ENCODE data around the gene CEP350. TPM values are rescaled to one million over a fixed set of nuclear protein-coding genes. Genes with fewer than 3 reads are reported as not detected.

CEP350 gene
- total and polyA plus RNA-seq, 7 donors, result 3.2 to 67.6 (median 45.2) TPM

DNA sequence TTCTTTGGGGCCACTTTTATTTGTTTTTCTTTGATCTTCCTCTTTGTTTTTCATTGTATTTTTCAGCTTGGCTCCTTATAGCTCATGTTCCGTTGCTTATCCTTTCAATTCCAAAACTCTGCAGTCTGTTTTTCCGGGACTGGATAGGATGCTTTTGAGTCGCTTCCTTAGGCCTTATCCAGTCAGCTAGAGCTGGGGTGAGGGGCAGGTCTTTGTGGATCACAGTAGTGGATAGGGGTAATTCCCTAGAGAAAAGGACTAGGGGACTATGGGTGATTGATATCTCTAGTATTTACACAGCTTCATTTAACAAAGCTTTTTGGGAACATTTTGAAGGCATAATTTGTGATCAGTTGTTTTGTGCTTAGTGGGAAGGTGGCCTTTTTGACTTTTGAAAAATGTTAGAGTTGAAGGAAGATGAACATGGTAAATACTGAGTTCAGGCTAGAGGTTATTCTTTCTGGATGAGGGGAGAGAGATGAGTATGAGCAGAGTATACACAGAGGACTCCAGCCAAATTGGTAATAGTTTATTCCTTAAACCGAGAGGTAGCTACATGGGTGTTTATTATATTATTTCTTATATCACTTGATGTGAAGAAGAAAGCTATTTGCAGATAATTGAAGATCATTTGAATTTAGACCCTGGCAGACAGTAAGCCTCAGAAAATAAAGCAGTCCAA lies 22.5 kb downstream of the CEP350 start:
- Histone ChIP-seq H3K9me3 (no peaks in the 10 kb centered on the region), H3K4me3 (no peak overlapping the region), H3K27me3 (no peaks in the 10 kb centered on the region), H3K4me1 (peaks cover 2 to 29% (median 19%) of the 10 kb centered on the region in 4 donors), H3K36me3 (no peaks in the 10 kb centered on the region), H3K27ac (peak overlapping the region in 2 of 4 donors; percentile 48 to 54)
- intact Hi-C loops (cut with DNase I), result no loop called here
- 89 to 91% methylated on average over 4 of the region's 4 CpGs for WGBS, 2 donors
- DNase-seq, result no peak
- TF ChIP-seq POLR2A (IDR thresholded peaks at IDR 0.05) (no peak), POLR2AphosphoS5 (IDR thresholded peaks at IDR 0.05) (no peak), EP300 (IDR thresholded peaks at IDR 0.05) (no peak)
- TF ChIP-seq, protein P1, sequence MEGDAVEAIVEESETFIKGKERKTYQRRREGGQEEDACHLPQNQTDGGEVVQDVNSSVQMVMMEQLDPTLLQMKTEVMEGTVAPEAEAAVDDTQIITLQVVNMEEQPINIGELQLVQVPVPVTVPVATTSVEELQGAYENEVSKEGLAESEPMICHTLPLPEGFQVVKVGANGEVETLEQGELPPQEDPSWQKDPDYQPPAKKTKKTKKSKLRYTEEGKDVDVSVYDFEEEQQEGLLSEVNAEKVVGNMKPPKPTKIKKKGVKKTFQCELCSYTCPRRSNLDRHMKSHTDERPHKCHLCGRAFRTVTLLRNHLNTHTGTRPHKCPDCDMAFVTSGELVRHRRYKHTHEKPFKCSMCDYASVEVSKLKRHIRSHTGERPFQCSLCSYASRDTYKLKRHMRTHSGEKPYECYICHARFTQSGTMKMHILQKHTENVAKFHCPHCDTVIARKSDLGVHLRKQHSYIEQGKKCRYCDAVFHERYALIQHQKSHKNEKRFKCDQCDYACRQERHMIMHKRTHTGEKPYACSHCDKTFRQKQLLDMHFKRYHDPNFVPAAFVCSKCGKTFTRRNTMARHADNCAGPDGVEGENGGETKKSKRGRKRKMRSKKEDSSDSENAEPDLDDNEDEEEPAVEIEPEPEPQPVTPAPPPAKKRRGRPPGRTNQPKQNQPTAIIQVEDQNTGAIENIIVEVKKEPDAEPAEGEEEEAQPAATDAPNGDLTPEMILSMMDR (IDR thresholded peaks at IDR 0.05), result no peak

DNA sequence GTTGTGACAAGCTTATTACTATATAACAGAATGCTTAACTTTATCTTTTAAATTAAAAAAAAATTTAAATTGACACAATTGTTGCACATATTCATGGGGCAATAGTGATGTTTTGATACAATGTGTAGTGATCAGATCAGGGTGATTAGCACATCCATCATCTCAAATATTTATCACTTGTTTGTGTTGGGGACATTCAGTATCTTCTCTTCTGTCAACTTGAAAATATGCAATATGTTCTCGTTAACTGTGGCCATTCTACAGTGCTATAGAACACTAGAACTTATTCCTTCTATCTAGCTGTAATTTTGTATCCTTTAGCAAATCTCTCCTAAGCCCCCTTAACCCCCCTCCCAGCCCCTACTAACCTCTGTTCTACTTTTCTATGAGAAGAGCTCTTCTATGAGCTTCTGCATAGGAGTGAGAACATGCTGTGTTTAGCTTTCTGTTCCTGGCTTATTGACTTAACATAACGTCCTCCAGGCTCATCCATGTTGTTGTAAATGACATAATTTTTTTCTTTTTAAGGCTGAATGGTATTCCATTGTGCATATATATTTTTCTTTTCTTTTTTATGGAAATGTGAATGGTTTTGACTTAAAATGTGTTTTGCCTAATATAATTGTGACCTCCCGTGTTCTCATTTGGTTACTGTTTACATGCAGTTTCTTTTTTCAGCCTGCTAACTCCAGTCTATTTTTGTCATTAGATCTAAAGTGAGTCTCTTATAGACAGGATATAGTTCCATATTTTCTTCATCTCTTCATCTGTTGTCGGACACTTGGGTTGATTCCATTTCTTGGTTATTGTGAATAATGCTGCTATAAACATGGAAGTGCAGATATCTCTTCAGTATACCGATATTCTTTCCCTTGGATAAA lies 23.8 kb downstream of the CEP350 start:
- Histone ChIP-seq H3K9me3 (no peaks in the 10 kb centered on the region), H3K4me3 (no peak overlapping the region), H3K27ac (peak overlapping the region in 2 of 4 donors; percentile 48 to 54), H3K4me1 (peaks cover 2 to 29% (median 19%) of the 10 kb centered on the region in 4 donors), H3K36me3 (no peaks in the 10 kb centered on the region), H3K27me3 (no peaks in the 10 kb centered on the region)
- intact Hi-C loops (cut with DNase I), result no loop called here
- WGBS, 2 donors, result 77 to 82% methylated on average over 5 of the region's 5 CpGs
- no peak for DNase-seq
- TF ChIP-seq, protein P1 (IDR thresholded peaks at IDR 0.05), result no peak
- no peak for TF ChIP-seq EP300 (IDR thresholded peaks at IDR 0.05)
- no peak for TF ChIP-seq POLR2AphosphoS5 (IDR thresholded peaks at IDR 0.05)
- no peak for TF ChIP-seq POLR2A (IDR thresholded peaks at IDR 0.05)

DNA sequence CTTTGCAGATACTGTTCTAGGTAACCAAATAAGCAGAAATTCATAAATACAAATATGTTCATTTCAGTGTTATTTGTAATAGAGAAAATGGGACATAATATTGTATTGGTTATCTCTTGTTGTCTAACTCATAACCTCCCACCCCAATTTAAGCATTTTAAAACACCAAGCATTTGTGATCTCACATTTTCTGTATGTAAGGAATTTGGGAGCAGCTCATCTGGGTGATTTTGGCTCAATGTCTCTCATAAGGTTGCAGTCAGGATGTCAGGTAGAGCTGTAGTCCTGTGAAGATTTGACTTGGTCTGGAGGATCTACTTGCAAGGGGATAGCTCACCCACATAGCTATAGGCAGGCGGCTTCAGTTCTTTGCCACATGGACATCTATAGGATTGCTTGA lies 29.5 kb downstream of the CEP350 start:
- Histone ChIP-seq H3K27me3 (no peaks in the 10 kb centered on the region), H3K4me3 (no peak overlapping the region), H3K9me3 (no peaks in the 10 kb centered on the region), H3K4me1 (peaks cover 0 to 9% (median under 1%) of the 10 kb centered on the region in 4 donors), H3K27ac (no peak overlapping the region), H3K36me3 (peaks cover 0 to 8% (median 0%) of the 10 kb centered on the region in 4 donors)
- no peak for TF ChIP-seq POLR2A (IDR thresholded peaks at IDR 0.05)
- TF ChIP-seq POLR2AphosphoS5 (IDR thresholded peaks at IDR 0.05), result no peak
- no peak for TF ChIP-seq EP300 (IDR thresholded peaks at IDR 0.05)
- TF ChIP-seq, protein P1 (IDR thresholded peaks at IDR 0.05), result no peak
- DNase-seq, result no peak
- intact Hi-C loops (cut with DNase I), result no loop called here
- WGBS, 2 donors, result 96 to 97% methylated on average over 1 of the region's 1 CpG

DNA sequence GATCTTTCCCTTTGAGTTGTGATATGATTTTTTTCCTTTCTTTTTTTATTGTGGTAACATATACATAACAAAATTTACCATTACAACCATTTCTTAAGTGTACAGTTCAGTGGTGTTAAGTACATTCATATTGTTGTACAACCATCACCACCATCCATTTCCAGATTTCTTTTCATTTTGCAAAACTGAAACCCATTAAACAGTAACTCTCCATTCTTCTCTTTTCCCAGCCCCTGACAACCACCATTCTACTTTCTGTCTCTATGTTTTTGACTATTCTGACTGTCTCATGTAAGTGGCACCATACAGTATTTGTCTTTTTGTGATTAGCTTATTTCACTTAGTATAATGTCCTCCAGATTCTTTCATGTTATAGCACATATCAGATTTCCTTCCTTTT lies 30.3 kb downstream of the CEP350 start:
- intact Hi-C loops (cut with DNase I), result no loop called here
- H3K27me3 ChIP-seq, result no peaks in the 10 kb centered on the region
- DNase-seq, result no peak
- peaks cover 0 to 12% (median 0%) of the 10 kb centered on the region in 4 donors for H3K36me3 ChIP-seq
- TF ChIP-seq EP300 (IDR thresholded peaks at IDR 0.05) (no peak), POLR2A (IDR thresholded peaks at IDR 0.05) (no peak), POLR2AphosphoS5 (IDR thresholded peaks at IDR 0.05) (no peak)
- TF ChIP-seq, protein P1 (IDR thresholded peaks at IDR 0.05), result no peak
- H3K4me3 ChIP-seq, result no peak overlapping the region
- no peaks in the 10 kb centered on the region for H3K9me3 ChIP-seq
- no peak overlapping the region for H3K27ac ChIP-seq
- H3K4me1 ChIP-seq, result peaks cover 0 to 9% (median 0%) of the 10 kb centered on the region in 4 donors
